GM19239 (cell line): ENCODE measurements around the gene TAS2R14.

ENCODE experiments used
- DNase-seq: peaks from one replicate; pipeline ENCODE4 v3.0.0; 2011; ENCODE audit warnings: low spot score; ENCODE audit not compliant: insufficient read length
- FAIRE-seq: peaks from 2 replicates; lab custom pipeline; 2011; peaks lifted over from hg19 to GRCh38; lab: Jason Lieb, UNC

Gene TAS2R14

GRCh38 chr12:10910380-10910779 is 28.7 kb downstream of the TAS2R14 start:
- DNase-seq (no peak), FAIRE-seq (no peak)

- DNase-seq (no peak), FAIRE-seq (no peak)
Observed at GRCh38 chr12:10909462-10909861, 29.6 kb downstream of the TAS2R14 start, which contains the start of gene TAS2R13. TSS of gene TAS2R13 (minus strand) at chr12:10909562. CDS start at chr12:10909298, 264 bp downstream.

GRCh38 chr12:10904686-10905085 is 34.4 kb downstream of the TAS2R14 start:
- DNase-seq (no peak), FAIRE-seq (no peak)

- DNase-seq (no peak), FAIRE-seq (no peak)
Observed at GRCh38 chr12:10901427-10901826, 37.6 kb downstream of the TAS2R14 start.

GRCh38 chr12:10900972-10901371 is 38.1 kb downstream of the TAS2R14 start:
- no peak for DNase-seq
- FAIRE-seq = no peak

GRCh38 chr12:10900530-10900929 is 38.5 kb downstream of the TAS2R14 start:
- FAIRE-seq = no peak
- no peak for DNase-seq

GRCh38 chr12:10896854-10897253 is 42.2 kb downstream of the TAS2R14 start:
- no peak for DNase-seq
- no peak for FAIRE-seq

- DNase-seq (no peak), FAIRE-seq (no peak)
Observed at GRCh38 chr12:10891937-10892336, 47.1 kb downstream of the TAS2R14 start.

GRCh38 chr12:10889226-10889625 is 49.8 kb downstream of the TAS2R14 start:
- DNase-seq = no peak
- FAIRE-seq = no peak
